ENCODE results near the gene DHFR.

The DHFR gene

GRCh38 chr5:80696450-80696849, 41.7 kb upstream of the DHFR start:
- no peak overlapping the region for H3K4me3 ChIP-seq (ENCODE audit: low read length)
- DNase-seq (ENCODE audit: low read depth), result no peak
- TF ChIP-seq CTCF (conservative IDR thresholded peaks at IDR 0.05; ENCODE audit: low read depth, low read length), result no peak

GRCh38 chr5:80695666-80696065, 40.9 kb upstream of the DHFR start:
- no peak for TF ChIP-seq CTCF (conservative IDR thresholded peaks at IDR 0.05; ENCODE audit: low read depth, low read length)
- no peak overlapping the region for H3K4me3 ChIP-seq (ENCODE audit: low read length)
- DNase-seq (ENCODE audit: low read depth), result no peak

GRCh38 chr5:80689627-80690026, 34.8 kb upstream of the DHFR start:
- no peak for DNase-seq (ENCODE audit: low read depth)
- TF ChIP-seq CTCF (conservative IDR thresholded peaks at IDR 0.05; ENCODE audit: low read depth, low read length), result no peak
- H3K4me3 ChIP-seq (ENCODE audit: low read length), result no peak overlapping the region

DNA sequence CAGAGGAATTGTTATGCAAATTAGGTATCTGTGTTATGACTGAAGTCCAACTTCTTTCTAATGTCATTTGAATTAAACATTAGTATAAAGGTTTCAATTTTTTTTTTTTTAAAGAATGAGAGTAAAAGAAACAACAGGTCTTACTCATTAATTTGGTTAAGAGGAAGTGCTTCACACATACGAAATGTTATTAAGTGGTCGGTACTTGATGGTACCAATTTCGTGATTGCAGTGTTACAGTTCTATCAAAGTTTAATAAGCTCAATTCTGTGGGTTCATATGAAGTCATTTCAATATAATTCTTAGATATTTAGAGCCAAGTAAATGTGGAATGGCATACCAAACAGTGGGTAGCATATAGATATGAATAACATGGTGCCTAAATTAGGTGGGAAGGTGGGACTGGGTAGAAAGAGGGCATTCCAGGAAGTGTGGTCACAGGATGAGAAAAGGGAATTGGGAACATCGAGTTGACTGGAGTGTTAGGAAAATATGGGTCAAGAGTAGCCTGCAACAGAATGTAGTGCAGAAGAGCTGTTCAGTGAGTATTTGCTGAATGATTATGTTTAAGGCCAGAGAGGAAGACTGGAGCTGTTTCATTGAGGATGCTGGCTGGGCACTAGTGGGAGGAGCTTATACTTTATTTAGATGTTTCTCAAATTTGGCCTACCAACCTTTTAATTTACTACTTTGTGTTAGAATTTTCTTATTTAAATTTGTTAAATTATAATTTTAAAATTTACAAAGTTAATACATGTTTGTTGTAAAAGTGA, 34.1 kb upstream of the DHFR start:
- H3K4me3 ChIP-seq (ENCODE audit: low read length), result no peak overlapping the region
- no peak for TF ChIP-seq CTCF (conservative IDR thresholded peaks at IDR 0.05; ENCODE audit: low read depth, low read length)
- no peak for DNase-seq (ENCODE audit: low read depth)

DNA sequence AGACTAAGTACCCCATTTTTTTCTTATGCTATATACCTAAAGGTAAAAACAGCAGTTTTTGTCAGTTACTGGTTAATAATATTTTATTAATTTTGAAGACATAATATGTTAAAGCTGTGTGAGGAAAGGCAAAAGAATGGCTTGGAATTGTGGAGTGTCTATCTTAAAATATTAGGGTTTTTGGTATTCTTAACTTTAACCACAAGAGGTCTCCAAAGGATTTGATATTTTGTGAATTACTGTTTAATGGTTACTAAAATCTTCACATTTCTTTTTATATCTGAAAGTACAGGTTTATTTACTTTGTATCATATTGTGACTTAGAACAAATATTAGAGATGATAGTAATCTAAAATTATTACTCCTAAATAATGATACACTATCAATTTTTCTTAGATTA, 32.0 kb upstream of the DHFR start:
- H3K4me3 ChIP-seq (ENCODE audit: low read length), result no peak overlapping the region
- no peak for DNase-seq (ENCODE audit: low read depth)
- peak; percentile 17 for TF ChIP-seq CTCF (conservative IDR thresholded peaks at IDR 0.05; ENCODE audit: low read depth, low read length)

DNA sequence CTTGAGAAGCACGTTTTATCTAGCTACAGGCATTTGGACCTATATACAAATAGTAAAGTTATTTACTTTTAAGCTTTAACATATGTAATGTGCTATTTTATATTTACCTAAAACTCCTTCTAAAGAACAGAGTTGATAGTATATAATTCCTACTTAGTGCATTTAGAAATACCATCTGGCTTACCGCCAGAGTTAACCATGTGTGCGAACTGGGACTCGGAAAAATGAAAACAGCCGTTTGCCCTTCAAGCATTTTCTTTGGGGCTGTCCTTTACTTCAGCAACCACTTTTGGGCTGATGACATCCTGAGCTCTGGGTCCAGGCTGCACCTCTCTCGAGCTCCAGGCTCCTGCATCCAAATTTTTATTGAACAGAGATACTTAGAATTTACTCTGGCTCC, 21.9 kb upstream of the DHFR start:
- TF ChIP-seq CTCF (conservative IDR thresholded peaks at IDR 0.05; ENCODE audit: low read depth, low read length), result no peak
- H3K4me3 ChIP-seq (ENCODE audit: low read length), result no peak overlapping the region
- DNase-seq (ENCODE audit: low read depth), result no peak

DNA sequence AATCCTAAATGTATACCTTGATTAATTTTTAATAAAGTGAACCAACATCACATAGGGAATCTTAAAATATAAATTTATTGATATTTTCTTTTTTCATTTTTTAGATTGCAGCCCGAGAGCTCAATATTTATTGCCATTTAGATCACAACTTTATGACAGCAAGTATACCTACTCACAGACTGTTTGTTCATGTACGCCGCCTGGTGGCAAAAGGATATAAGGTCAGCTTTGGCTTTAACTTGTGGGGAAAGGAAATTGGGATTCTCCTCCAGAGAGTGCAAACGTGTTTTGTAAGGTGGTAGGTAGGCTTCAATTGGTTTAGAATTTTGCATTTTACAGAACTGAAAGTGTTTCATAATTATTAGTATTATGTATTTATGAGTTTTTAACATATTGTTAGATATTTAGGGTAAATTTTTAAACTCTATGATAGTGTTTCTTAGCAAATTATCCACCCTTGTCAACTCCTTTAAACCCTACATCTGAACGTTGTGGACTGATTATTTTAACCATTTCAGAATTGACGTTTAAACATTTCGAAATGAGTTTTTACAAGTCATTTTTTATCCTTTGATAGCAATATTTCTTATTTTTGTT, 17.5 kb upstream of the DHFR start:
- no peak overlapping the region for H3K4me3 ChIP-seq (ENCODE audit: low read length)
- peak; percentile 90 for TF ChIP-seq CTCF (conservative IDR thresholded peaks at IDR 0.05; ENCODE audit: low read depth, low read length)
- peak; percentile 20 for DNase-seq (ENCODE audit: low read depth)

Data from retinal pigment epithelial cell (primary cell).